Thyroid gland (tissue), 4 donors: Measurements from ENCODE around the gene SAMD13. TPM values are rescaled to one million over a fixed set of nuclear protein-coding genes. Genes with fewer than 3 reads are reported as not detected.

Experiments used
- DNase-seq, 2 donors: peaks; one replicate each; pipeline ENCODE4 v3.0.0-alpha.2; 2019
- H3K27ac ChIP-seq, 3 donors: fragments of 200-600 bp; sonication (generic); 1 replicate in 2 of 3; 2 replicates in 1 of 3; pipeline ENCODE4 v1.5.1; 2016 to 2019; ENCODE audit warnings: mild to moderate bottlenecking in 1 of 3, moderate library complexity in 1 of 3
- H3K27me3 ChIP-seq: fragments of 200-600 bp; sonication (generic); one replicate; pipeline ENCODE4 v1.5.1; 2019
- H3K36me3 ChIP-seq, 2 donors: fragments of 200-600 bp; sonication (generic); one replicate each; pipeline ENCODE4 v1.5.1; 2016 to 2019
- H3K4me1 ChIP-seq, 2 donors: fragments of 200-600 bp; sonication (generic); one replicate each; pipeline ENCODE4 v1.5.1; 2017 to 2019
- H3K4me3 ChIP-seq, 3 donors: fragments of 200-600 bp; sonication (generic); replicated peaks in 1 of 3; 1 replicate in 2 of 3; 2 replicates in 1 of 3; pipeline ENCODE4 v1.5.1; 2016; ENCODE audit warnings: mild to moderate bottlenecking in 1 of 3
- H3K9me3 ChIP-seq: fragments of 200-600 bp; sonication (generic); one replicate; pipeline ENCODE4 v1.5.1; 2017
- CTCF ChIP-seq, 6 experiments: fragments of 200-600 bp in 3 of 6; fragments of 450-650 bp in 3 of 6; sonication (generic) in 3 of 6; IDR thresholded peaks; one replicate each; pipeline ENCODE4 v1.5.1; 2016 to 2019; ENCODE audit warnings: antibody characterized with exemption in 6 of 6, mild to moderate bottlenecking in 2 of 6, inconsistent platforms in 1 of 6, moderate library complexity in 1 of 6
- POLR2A ChIP-seq, 2 donors: fragments of 450-650 bp; IDR thresholded peaks; one replicate each; pipeline ENCODE4 v1.6.1; 2017; ENCODE audit warnings: antibody characterized with exemption in 2 of 2, mild to moderate bottlenecking in 2 of 2, moderate library complexity in 1 of 2
- WGBS, 2 donors: methylation state at CpG; one replicate each; pipeline ENCODE4 v1.1.5; 2017; 5-methylcytosine and 5-hydroxymethylcytosine counted together
- intact Hi-C: fragments of 100-400 bp; cut with DNase I; formaldehyde crosslinking; loops from one replicate; pipeline ENCODE4 v1.15.1; 2023
- total RNA-seq, 4 donors: library from RNA; depleted of rRNA; stranded (reverse); fragments of >200 nt; gene quantifications; one replicate each; pipeline ENCODE4 v1.2.3, GENCODE V29; 2016

Gene SAMD13
- total RNA-seq, 4 donors from 2014 or later = 5.6 to 9.5 (median 5.9) TPM

GRCh38 chr1:84352298-84353106, 51.0 kb downstream of the SAMD13 start:
- Histone ChIP-seq H3K27ac (peak overlapping the region in 1 of 3 donors; percentile 33), H3K27me3 (no peaks in the 10 kb centered on the region), H3K4me3 (no peak overlapping the region), H3K4me1 (no peaks in the 10 kb centered on the region), H3K9me3 (no peaks in the 10 kb centered on the region), H3K36me3 (no peaks in the 10 kb centered on the region)
- intact Hi-C loops = no loop called here
- 61 to 71% methylated on average over 3 of the region's 3 CpGs for WGBS, 2 donors
- TF ChIP-seq CTCF (IDR thresholded peaks at IDR 0.05) = no peak
- TF ChIP-seq POLR2A (IDR thresholded peaks at IDR 0.05) = no peak
- DNase-seq = no peak

DNA sequence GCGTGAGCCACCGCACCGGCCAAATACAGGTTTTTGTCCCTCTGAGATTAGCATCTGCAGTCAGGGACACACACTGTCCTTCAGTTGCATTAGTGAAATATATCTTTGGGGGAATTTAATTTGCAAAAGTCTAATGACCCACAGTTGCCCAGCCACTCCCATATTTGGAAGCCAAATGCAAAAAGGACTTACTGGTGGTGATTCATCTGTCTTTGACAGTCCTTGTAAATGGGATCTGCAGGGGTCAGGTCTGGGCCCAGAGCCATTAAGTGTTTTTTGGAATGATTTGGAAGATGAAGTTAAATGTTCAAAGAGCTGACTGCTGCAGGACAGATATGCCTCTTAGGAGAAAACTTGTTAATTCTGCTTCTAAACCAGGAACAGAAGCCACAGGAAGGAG, 52.2 kb downstream of the SAMD13 start:
- no peaks in the 10 kb centered on the region for H3K36me3 ChIP-seq
- H3K9me3 ChIP-seq = no peaks in the 10 kb centered on the region
- no peaks in the 10 kb centered on the region for H3K4me1 ChIP-seq
- H3K27ac ChIP-seq = no peak overlapping the region
- no peaks in the 10 kb centered on the region for H3K27me3 ChIP-seq
- intact Hi-C loops = no loop called here
- DNase-seq = no peak
- no peak for TF ChIP-seq CTCF (IDR thresholded peaks at IDR 0.05)
- no peak for TF ChIP-seq POLR2A (IDR thresholded peaks at IDR 0.05)
- H3K4me3 ChIP-seq = no peak overlapping the region
- 94 to 96% methylated on average over 3 of the region's 3 CpGs for WGBS, 2 donors

GRCh38 chr1:84355556-84355955, 54.0 kb downstream of the SAMD13 start:
- Histone ChIP-seq H3K27ac (no peak overlapping the region), H3K9me3 (no peaks in the 10 kb centered on the region), H3K4me3 (no peak overlapping the region), H3K4me1 (no peaks in the 10 kb centered on the region), H3K27me3 (no peaks in the 10 kb centered on the region), H3K36me3 (no peaks in the 10 kb centered on the region)
- intact Hi-C loops = no loop called here
- TF ChIP-seq CTCF (IDR thresholded peaks at IDR 0.05) (no peak), POLR2A (IDR thresholded peaks at IDR 0.05) (no peak)
- DNase-seq = no peak
- WGBS, 2 donors = 89 to 94% methylated on average over 3 of the region's 3 CpGs

GRCh38 chr1:84356881-84357280, 55.4 kb downstream of the SAMD13 start:
- 86 to 91% methylated on average over 1 of the region's 1 CpG for WGBS, 2 donors

More at GRCh38 chr1:84356881-84357280, 55.4 kb downstream of the SAMD13 start:
- TF ChIP-seq POLR2A (IDR thresholded peaks at IDR 0.05) (no peak), CTCF (IDR thresholded peaks at IDR 0.05) (no peak)
- H3K36me3 ChIP-seq = no peaks in the 10 kb centered on the region
- no peaks in the 10 kb centered on the region for H3K9me3 ChIP-seq
- no peaks in the 10 kb centered on the region for H3K27me3 ChIP-seq
- no peaks in the 10 kb centered on the region for H3K4me1 ChIP-seq
- intact Hi-C loops = no loop called here
- no peak overlapping the region for H3K27ac ChIP-seq
- DNase-seq = no peak
- H3K4me3 ChIP-seq = no peak overlapping the region
